ENCODE measurements around the gene DCAF11. TPM values are rescaled to one million over a fixed set of nuclear protein-coding genes. Genes with fewer than 3 reads are reported as not detected.

DCAF11 gene
- total RNA-seq, 1 donor from 2014 or later, result 66.5 TPM

DNA sequence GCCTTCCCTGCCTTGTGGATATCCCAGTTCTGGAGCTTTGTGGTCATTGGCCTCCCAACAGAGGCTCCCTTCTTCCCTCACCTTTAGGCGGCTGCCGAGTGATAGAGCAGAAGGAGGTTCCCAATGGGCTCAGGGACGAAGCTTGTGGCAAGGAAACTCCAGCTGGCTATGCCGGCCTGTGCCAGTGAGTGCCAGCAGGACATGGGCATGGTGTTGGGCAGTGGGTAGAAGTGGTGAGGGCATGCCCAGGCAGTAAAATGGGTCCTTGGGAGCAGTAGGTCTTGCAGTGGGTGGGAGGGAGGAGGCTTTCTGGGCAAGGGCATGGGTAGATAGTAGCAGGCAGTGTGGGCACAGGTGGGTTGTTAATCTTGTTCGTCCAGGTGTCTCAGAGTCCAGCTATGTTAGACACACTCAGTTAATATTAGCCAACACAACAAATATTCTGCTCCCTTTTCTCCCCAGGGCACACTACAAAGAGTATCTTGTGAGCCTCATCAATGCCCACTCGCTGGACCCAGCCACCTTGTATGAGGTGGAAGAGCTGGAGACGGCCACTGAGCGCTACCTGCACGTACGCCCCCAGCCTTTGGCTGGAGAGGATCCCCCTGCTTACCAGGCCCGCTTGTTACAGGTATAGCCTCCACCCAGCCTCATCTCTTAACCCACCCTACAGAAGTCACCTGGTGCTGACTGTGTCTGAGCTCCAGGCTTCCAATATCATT lies 45.4 kb downstream of the DCAF11 start:
- Mint-ChIP-seq H3K4me1 (peaks cover 12% of the 10 kb centered on the region), H3K27ac (no peak overlapping the region), H3K4me3 (no peak overlapping the region), H3K9me3 (no peaks in the 10 kb centered on the region), H3K36me3 (peaks cover 18% of the 10 kb centered on the region), H3K27me3 (ENCODE audit: insufficient read depth, low read depth) (peaks cover 4% of the 10 kb centered on the region)
- TF ChIP-seq, protein P1, sequence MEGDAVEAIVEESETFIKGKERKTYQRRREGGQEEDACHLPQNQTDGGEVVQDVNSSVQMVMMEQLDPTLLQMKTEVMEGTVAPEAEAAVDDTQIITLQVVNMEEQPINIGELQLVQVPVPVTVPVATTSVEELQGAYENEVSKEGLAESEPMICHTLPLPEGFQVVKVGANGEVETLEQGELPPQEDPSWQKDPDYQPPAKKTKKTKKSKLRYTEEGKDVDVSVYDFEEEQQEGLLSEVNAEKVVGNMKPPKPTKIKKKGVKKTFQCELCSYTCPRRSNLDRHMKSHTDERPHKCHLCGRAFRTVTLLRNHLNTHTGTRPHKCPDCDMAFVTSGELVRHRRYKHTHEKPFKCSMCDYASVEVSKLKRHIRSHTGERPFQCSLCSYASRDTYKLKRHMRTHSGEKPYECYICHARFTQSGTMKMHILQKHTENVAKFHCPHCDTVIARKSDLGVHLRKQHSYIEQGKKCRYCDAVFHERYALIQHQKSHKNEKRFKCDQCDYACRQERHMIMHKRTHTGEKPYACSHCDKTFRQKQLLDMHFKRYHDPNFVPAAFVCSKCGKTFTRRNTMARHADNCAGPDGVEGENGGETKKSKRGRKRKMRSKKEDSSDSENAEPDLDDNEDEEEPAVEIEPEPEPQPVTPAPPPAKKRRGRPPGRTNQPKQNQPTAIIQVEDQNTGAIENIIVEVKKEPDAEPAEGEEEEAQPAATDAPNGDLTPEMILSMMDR (IDR thresholded peaks at IDR 0.05), result no peak
- TF ChIP-seq EZH2phosphoT487 (IDR thresholded peaks at IDR 0.05) (no peak), EZH2 (IDR thresholded peaks at IDR 0.05) (no peak)
- H2AFZ ChIP-seq (replicated peaks), result no peak overlapping the region
- no peak overlapping the region for H3K9ac ChIP-seq
- no peak overlapping the region for H3K4me2 ChIP-seq
- no peaks in the 10 kb centered on the region for H3K36me3 ChIP-seq
- H3K79me2 ChIP-seq (ENCODE audit: low read depth), result no peaks in the 10 kb centered on the region
- H3K4me1 ChIP-seq, result no peaks in the 10 kb centered on the region
- peaks cover 8% of the 10 kb centered on the region for H3F3A ChIP-seq (ENCODE audit: low read depth)
- H3K4me3 ChIP-seq, result no peak overlapping the region
- H3K27ac ChIP-seq, result no peak overlapping the region
- no peaks in the 10 kb centered on the region for H3K27me3 ChIP-seq
- DNase-seq (ENCODE audit: low spot score), result no peak
- no peaks in the 10 kb centered on the region for H3K9me3 ChIP-seq (ENCODE audit: low read depth)
- peaks cover 5% of the 10 kb centered on the region for H4K20me1 ChIP-seq (ENCODE audit: low read depth)

DNA sequence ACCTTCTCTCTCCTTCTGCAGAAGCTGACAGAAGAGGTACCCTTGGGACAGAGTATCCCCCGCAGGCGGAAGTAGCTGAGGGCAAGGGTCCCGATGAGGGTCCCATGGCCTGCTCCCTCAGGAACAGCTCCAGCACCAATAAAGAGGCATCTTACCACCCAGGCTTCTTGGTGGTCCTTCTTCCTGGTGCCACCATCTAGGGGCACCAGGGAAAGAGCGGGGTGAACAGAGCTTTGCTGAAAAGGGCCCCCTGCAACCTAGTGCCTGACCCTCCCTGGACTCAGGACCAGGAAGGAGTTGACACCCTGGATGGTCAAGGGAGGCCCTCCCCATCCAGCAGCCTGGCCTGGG lies 45.9 kb downstream of the DCAF11 start:
- Histone ChIP-seq H3K4me3 (no peak overlapping the region), H3K79me2 (ENCODE audit: low read depth) (no peaks in the 10 kb centered on the region), H3F3A (ENCODE audit: low read depth) (peaks cover 8% of the 10 kb centered on the region), H3K27me3 (no peaks in the 10 kb centered on the region), H3K9ac (no peak overlapping the region), H3K4me1 (no peaks in the 10 kb centered on the region), H3K27ac (no peak overlapping the region), H3K4me2 (no peak overlapping the region), H3K36me3 (no peaks in the 10 kb centered on the region), H3K9me3 (ENCODE audit: low read depth) (no peaks in the 10 kb centered on the region), H4K20me1 (ENCODE audit: low read depth) (peaks cover 5% of the 10 kb centered on the region), H2AFZ (replicated peaks) (no peak overlapping the region)
- Mint-ChIP-seq H3K9me3 (no peaks in the 10 kb centered on the region), H3K27ac (no peak overlapping the region), H3K4me1 (peaks cover 12% of the 10 kb centered on the region), H3K4me3 (no peak overlapping the region), H3K27me3 (ENCODE audit: insufficient read depth, low read depth) (peaks cover 4% of the 10 kb centered on the region), H3K36me3 (peaks cover 16% of the 10 kb centered on the region)
- TF ChIP-seq EZH2 (IDR thresholded peaks at IDR 0.05) (no peak), EZH2phosphoT487 (IDR thresholded peaks at IDR 0.05) (no peak)
- TF ChIP-seq, protein P1 (IDR thresholded peaks at IDR 0.05), result no peak
- no peak for DNase-seq (ENCODE audit: low spot score)

DNA sequence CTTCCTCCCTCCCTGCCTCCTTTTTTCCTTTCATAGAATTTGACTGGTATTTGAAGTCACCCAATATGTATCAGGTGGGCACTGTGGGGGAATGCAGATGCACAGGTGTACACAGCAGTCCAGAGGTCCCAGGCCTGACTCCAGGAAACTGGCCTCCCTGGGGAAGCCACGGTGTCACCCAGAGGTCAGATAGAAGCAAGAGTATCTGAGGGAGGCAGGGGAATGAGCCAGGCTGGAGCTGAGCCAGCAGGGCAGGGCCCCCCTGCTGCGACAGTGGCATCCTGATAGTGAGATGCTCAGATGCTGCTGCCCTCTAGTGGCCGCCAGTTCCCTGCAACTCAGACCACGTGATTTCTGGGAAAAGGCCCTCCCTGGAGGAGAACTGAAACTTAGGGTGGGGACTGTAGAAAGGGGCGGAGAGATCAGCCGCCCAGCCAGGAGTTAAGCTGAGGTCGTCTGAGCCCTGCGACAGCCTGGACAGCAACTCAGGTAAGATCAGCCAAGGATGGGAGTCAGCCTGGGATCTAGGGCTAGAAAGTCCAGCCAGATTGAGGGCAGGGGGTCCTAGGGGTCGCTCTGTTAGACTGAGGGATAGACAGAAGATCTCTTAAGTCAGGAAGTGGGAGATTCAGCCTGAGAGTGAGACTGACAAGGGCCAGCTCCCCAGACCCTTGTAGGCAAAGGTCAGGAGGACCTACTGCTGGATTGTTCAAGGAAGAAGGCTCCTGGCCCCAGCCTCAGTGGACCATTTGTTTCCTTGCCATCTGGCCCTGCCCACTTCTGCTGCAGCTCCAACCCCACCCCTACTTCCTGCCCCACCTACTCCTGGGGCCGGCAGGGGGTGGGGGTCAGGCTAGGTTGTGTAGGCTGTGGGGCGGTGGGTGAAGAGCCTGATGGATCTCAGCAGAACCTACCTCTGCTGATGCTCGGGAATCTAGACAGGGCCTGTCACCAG lies 46.5 kb downstream of the DCAF11 start, which contains the start of gene IRF9:
Gene IRF9 (plus strand): TSS at position 416 of the 955 bp plus-strand sequence. CDS start 880 bp downstream, outside the sequence.
- no peaks in the 10 kb centered on the region for H3K36me3 ChIP-seq
- Mint-ChIP-seq H3K27me3 (ENCODE audit: insufficient read depth, low read depth) (peaks cover 4% of the 10 kb centered on the region), H3K4me3 (peak within 1 kb of the TSS; percentile 85), H3K9me3 (no peaks in the 10 kb centered on the region), H3K4me1 (peaks cover 12% of the 10 kb centered on the region), H3K36me3 (peaks cover 11% of the 10 kb centered on the region), H3K27ac (peak within 1 kb of the TSS; percentile 95)
- peak within 1 kb of the TSS; percentile 60 for H3K4me2 ChIP-seq
- H3K27ac ChIP-seq, result no peak within 1 kb of the TSS
- no peaks in the 10 kb centered on the region for H3K4me1 ChIP-seq
- H4K20me1 ChIP-seq (ENCODE audit: low read depth), result peaks cover 5% of the 10 kb centered on the region
- TF ChIP-seq EZH2phosphoT487 (IDR thresholded peaks at IDR 0.05), result no peak
- TF ChIP-seq, protein P1 (IDR thresholded peaks at IDR 0.05), result peak; percentile 97
- H3K27me3 ChIP-seq, result no peaks in the 10 kb centered on the region
- peak; percentile 98 for DNase-seq (ENCODE audit: low spot score)
- H2AFZ ChIP-seq (replicated peaks), result no peak within 1 kb of the TSS
- peaks cover 8% of the 10 kb centered on the region for H3F3A ChIP-seq (ENCODE audit: low read depth)
- peak within 1 kb of the TSS; percentile 21 for H3K4me3 ChIP-seq
- no peaks in the 10 kb centered on the region for H3K9me3 ChIP-seq (ENCODE audit: low read depth)
- H3K9ac ChIP-seq, result no peak within 1 kb of the TSS
- no peaks in the 10 kb centered on the region for H3K79me2 ChIP-seq (ENCODE audit: low read depth)

Measured in neural progenitor cell (in vitro differentiated cells).